HUES64 (cell line): ENCODE measurements around the gene FAM186B.

Experiments
- H3K27ac ChIP-seq: 2 replicates; pipeline ENCODE4 v1.7.0; 2013; ENCODE audit warnings: low read depth, low read length, inconsistent platforms
- H3K27me3 ChIP-seq: 2 replicates; pipeline ENCODE4 v1.6.1; 2013; ENCODE audit warnings: mild to moderate bottlenecking, low read length; ENCODE audit not compliant: insufficient read depth
- H3K36me3 ChIP-seq: 2 replicates; pipeline ENCODE4 v1.6.1; 2013; ENCODE audit warnings: mild to moderate bottlenecking, low read length; ENCODE audit not compliant: insufficient read depth
- H3K4me1 ChIP-seq: 2 replicates; pipeline ENCODE4 v1.6.1; 2013; ENCODE audit warnings: mild to moderate bottlenecking, low read length, moderate library complexity; ENCODE audit not compliant: insufficient read depth
- H3K4me3 ChIP-seq: 2 replicates; pipeline ENCODE4 v1.5.1; 2013; ENCODE audit warnings: mild to moderate bottlenecking, low read length, moderate library complexity
- H3K9ac ChIP-seq: 2 replicates; pipeline ENCODE4 v1.6.1; 2013; ENCODE audit warnings: mild to moderate bottlenecking, low read depth, low read length
- H3K9me3 ChIP-seq: 2 replicates; pipeline ENCODE4 v1.6.1; 2013; ENCODE audit warnings: low read depth, low read length; ENCODE audit not compliant: insufficient read depth
- WGBS: fragments of 150-250, 120-280 bp; methylation state at CpG from one replicate; pipeline ENCODE4 v1.1.7; 2013; ENCODE audit warnings: missing lambda C conversion rate; 5-methylcytosine and 5-hydroxymethylcytosine counted together

FAM186B gene

GRCh38 chr12:49604856-49605255 lies 583 bp downstream of the FAM186B start:
- Histone ChIP-seq H3K9ac (no peak overlapping the region), H3K36me3 (no peaks in the 10 kb centered on the region), H3K9me3 (no peaks in the 10 kb centered on the region), H3K4me3 (no peak overlapping the region), H3K4me1 (no peaks in the 10 kb centered on the region), H3K27ac (no peak overlapping the region), H3K27me3 (no peaks in the 10 kb centered on the region)
- WGBS: 81% methylated on average over 5 of the region's 5 CpGs

GRCh38 chr12:49603721-49604120 lies 1.7 kb downstream of the FAM186B start:
- no peak overlapping the region for H3K4me3 ChIP-seq
- no peaks in the 10 kb centered on the region for H3K36me3 ChIP-seq
- WGBS: 88% methylated on average over 1 of the region's 1 CpG
- H3K4me1 ChIP-seq: no peaks in the 10 kb centered on the region
- H3K9me3 ChIP-seq: no peaks in the 10 kb centered on the region
- no peak overlapping the region for H3K9ac ChIP-seq
- H3K27me3 ChIP-seq: no peaks in the 10 kb centered on the region
- H3K27ac ChIP-seq: no peak overlapping the region

GRCh38 chr12:49599961-49600360 lies 5.5 kb downstream of the FAM186B start:
- H3K9ac ChIP-seq: no peak overlapping the region
- no peak overlapping the region for H3K27ac ChIP-seq
- H3K4me3 ChIP-seq: no peak overlapping the region
- H3K4me1 ChIP-seq: no peaks in the 10 kb centered on the region
- 93% methylated on average over 8 of the region's 8 CpGs for WGBS
- no peaks in the 10 kb centered on the region for H3K36me3 ChIP-seq
- no peaks in the 10 kb centered on the region for H3K27me3 ChIP-seq
- no peaks in the 10 kb centered on the region for H3K9me3 ChIP-seq

- no peaks in the 10 kb centered on the region for H3K4me1 ChIP-seq
- 90% methylated on average over 10 of the region's 10 CpGs for WGBS
Measured at GRCh38 chr12:49598527-49598926, 6.9 kb downstream of the FAM186B start.

GRCh38 chr12:49588721-49589516 lies 16.5 kb downstream of the FAM186B start:
- WGBS: 87% methylated on average over 4 of the region's 4 CpGs
- H3K9me3 ChIP-seq: no peaks in the 10 kb centered on the region
- no peak overlapping the region for H3K4me3 ChIP-seq
- no peaks in the 10 kb centered on the region for H3K27me3 ChIP-seq
- H3K4me1 ChIP-seq: no peaks in the 10 kb centered on the region
- no peak overlapping the region for H3K9ac ChIP-seq
- H3K27ac ChIP-seq: no peak overlapping the region
- H3K36me3 ChIP-seq: peaks cover 4% of the 10 kb centered on the region; the same call in 1 of the 2 replicates

More at GRCh38 chr12:49598527-49598926, 6.9 kb downstream of the FAM186B start:
- H3K9ac ChIP-seq: no peak overlapping the region
- H3K36me3 ChIP-seq: no peaks in the 10 kb centered on the region
- no peak overlapping the region for H3K27ac ChIP-seq
- no peak overlapping the region for H3K4me3 ChIP-seq
- H3K9me3 ChIP-seq: no peaks in the 10 kb centered on the region
- no peaks in the 10 kb centered on the region for H3K27me3 ChIP-seq

GRCh38 chr12:49588281-49588680 lies 17.2 kb downstream of the FAM186B start:
- no peaks in the 10 kb centered on the region for H3K4me1 ChIP-seq
- no peak overlapping the region for H3K27ac ChIP-seq
- no peak overlapping the region for H3K4me3 ChIP-seq
- H3K36me3 ChIP-seq: peaks cover 9% of the 10 kb centered on the region; the same call in 1 of the 2 replicates
- no peak overlapping the region for H3K9ac ChIP-seq
- 91% methylated on average over 7 of the region's 7 CpGs for whole genome bisulfite sequencing
- H3K27me3 ChIP-seq: no peaks in the 10 kb centered on the region
- no peaks in the 10 kb centered on the region for H3K9me3 ChIP-seq

- 95% methylated on average over 11 of the region's 11 CpGs for WGBS
- H3K9me3 ChIP-seq: no peaks in the 10 kb centered on the region
- H3K27me3 ChIP-seq: no peaks in the 10 kb centered on the region
- H3K27ac ChIP-seq: no peak overlapping the region
- no peak overlapping the region for H3K9ac ChIP-seq
- no peaks in the 10 kb centered on the region for H3K4me1 ChIP-seq
- H3K4me3 ChIP-seq: no peak overlapping the region
- H3K36me3 ChIP-seq: peaks cover 12% of the 10 kb centered on the region; the same call in 1 of the 2 replicates
Measured at GRCh38 chr12:49587174-49587908, 18.1 kb downstream of the FAM186B start.

DNA sequence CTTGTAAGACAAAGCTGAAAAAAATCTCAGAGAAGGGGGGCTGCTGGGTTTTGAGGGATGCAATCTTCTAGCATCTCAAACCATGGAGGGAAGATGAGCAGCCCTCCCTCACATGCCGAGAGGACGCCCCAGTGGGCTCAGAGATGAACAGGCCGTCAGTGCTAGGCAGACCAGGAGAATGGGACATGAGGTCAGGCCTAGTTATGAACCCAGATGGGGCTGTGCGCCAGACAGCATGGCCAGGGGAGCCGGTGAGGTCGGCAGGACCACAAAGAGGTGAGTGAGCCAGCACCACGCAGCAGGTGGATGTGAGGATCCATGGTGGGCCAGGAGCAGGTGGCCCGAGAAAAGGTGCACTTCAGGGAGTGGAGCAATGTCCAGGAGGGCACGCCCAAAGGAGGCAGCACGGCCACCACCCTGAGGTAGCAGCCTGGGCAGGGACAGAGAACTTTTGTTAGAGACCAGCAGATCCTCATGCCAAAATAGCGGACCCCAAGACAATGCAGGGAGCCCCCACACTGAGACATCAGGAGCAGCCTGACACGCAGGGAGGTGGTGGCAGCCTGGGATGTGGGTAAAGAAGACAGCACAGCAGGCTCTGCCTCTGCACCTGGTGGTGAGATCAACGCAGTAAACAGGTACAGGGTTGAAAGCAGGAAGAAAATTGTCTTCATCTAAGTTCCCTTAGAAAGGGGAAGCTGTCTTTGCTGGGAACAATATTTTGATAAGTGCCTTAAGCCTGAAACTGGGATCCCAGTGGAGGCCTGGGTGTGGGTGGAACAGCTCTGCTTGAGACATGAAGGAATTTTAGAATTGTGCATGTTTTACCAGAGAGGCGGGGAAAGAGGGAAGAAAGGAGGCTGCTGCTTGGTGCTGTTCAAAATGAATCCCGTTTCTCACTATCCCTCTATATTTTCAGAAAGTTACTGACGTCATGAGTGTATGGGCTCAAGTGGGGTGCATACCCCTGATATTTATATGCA lies 19.7 kb downstream of the FAM186B start:
- H3K4me3 ChIP-seq: no peak overlapping the region
- H3K9ac ChIP-seq: no peak overlapping the region
- H3K36me3 ChIP-seq: peaks cover 8% of the 10 kb centered on the region; the same call in 1 of the 2 replicates
- H3K27me3 ChIP-seq: no peaks in the 10 kb centered on the region
- WGBS: 91% methylated on average over 15 of the region's 16 CpGs
- H3K27ac ChIP-seq: no peak overlapping the region
- H3K9me3 ChIP-seq: no peaks in the 10 kb centered on the region
- no peaks in the 10 kb centered on the region for H3K4me1 ChIP-seq

DNA sequence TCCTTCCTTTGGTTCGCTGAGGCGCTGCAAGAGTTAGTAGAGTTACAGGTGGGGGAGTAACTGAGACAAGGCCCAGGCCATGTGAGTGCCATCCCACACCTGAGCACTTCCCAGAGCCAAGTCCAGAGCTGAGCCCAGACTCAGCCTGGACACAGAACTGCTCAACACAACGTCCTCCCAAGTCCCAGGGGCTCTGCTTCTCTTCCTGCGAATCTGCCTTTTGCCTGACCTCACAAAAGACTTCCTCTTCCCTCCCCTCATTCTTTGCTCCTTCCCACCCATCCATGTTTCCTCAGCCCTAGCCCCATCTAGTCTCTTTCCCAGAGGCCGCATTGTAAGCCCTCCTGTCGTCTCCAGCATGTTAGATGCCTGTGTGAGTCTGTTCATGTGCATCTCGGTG lies 20.8 kb downstream of the FAM186B start:
- H3K9me3 ChIP-seq: no peaks in the 10 kb centered on the region
- H3K36me3 ChIP-seq: peaks cover 8% of the 10 kb centered on the region; the same call in 1 of the 2 replicates
- 83% methylated on average over 7 of the region's 7 CpGs for WGBS
- no peak overlapping the region for H3K27ac ChIP-seq
- H3K4me1 ChIP-seq: no peaks in the 10 kb centered on the region
- H3K9ac ChIP-seq: no peak overlapping the region
- no peak overlapping the region for H3K4me3 ChIP-seq
- no peaks in the 10 kb centered on the region for H3K27me3 ChIP-seq

- no peak overlapping the region for H3K9ac ChIP-seq
- no peak overlapping the region for H3K4me3 ChIP-seq
- no peaks in the 10 kb centered on the region for H3K27me3 ChIP-seq
- no peaks in the 10 kb centered on the region for H3K9me3 ChIP-seq
- WGBS: 92% methylated on average over 13 of the region's 13 CpGs
- H3K27ac ChIP-seq: no peak overlapping the region
- H3K36me3 ChIP-seq: peaks cover 8% of the 10 kb centered on the region; the same call in 1 of the 2 replicates
- no peaks in the 10 kb centered on the region for H3K4me1 ChIP-seq
Measured at GRCh38 chr12:49583366-49584094, 21.9 kb downstream of the FAM186B start.
